AG09309 (cell line): ENCODE data around the gene LSMEM2.
"Not testable (repeated sequence)": the region's sequence is repeated elsewhere in the genome, so short reads cannot be mapped to it uniquely, and the experiment has no call there.

Experiments
- DNase-seq: peaks from one replicate; pipeline ENCODE4 v3.0.0-alpha.2; 2010; ENCODE audit warnings: low read depth
- H3K4me3 ChIP-seq: 2 replicates; pipeline ENCODE4 v1.5.1; 2011; ENCODE audit warnings: mild to moderate bottlenecking, low read depth, low read length, moderate library complexity; ENCODE audit not compliant: control insufficient read depth
- TF ChIP-seq, protein P1 (sequence below): IDR thresholded peaks from 2 replicates; pipeline ENCODE4 v1.5.1; 2011; ENCODE audit warnings: mild to moderate bottlenecking, low read depth, low read length, inconsistent platforms; ENCODE audit not compliant: insufficient read depth, control insufficient read depth; ENCODE audit errors: missing control alignments

The LSMEM2 gene

DNA sequence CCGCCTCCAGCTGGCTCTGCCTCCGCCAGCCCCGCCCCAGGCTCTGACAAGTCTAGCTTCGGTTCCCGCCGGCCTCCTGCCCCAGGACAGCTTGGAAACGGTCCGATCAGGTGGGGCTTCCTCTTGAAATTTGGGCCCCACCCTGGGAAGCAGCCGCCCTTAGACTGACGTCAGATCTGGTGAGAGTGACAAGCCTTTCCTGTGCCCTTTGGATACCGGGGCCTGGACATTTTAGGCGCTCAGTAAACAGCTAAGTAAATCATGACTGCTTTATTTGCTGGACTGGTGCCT is 20.7 kb downstream of the LSMEM2 start:
- peak overlapping the region; percentile 44 for H3K4me3 ChIP-seq
- TF ChIP-seq, protein P1, sequence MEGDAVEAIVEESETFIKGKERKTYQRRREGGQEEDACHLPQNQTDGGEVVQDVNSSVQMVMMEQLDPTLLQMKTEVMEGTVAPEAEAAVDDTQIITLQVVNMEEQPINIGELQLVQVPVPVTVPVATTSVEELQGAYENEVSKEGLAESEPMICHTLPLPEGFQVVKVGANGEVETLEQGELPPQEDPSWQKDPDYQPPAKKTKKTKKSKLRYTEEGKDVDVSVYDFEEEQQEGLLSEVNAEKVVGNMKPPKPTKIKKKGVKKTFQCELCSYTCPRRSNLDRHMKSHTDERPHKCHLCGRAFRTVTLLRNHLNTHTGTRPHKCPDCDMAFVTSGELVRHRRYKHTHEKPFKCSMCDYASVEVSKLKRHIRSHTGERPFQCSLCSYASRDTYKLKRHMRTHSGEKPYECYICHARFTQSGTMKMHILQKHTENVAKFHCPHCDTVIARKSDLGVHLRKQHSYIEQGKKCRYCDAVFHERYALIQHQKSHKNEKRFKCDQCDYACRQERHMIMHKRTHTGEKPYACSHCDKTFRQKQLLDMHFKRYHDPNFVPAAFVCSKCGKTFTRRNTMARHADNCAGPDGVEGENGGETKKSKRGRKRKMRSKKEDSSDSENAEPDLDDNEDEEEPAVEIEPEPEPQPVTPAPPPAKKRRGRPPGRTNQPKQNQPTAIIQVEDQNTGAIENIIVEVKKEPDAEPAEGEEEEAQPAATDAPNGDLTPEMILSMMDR: no peak

DNA sequence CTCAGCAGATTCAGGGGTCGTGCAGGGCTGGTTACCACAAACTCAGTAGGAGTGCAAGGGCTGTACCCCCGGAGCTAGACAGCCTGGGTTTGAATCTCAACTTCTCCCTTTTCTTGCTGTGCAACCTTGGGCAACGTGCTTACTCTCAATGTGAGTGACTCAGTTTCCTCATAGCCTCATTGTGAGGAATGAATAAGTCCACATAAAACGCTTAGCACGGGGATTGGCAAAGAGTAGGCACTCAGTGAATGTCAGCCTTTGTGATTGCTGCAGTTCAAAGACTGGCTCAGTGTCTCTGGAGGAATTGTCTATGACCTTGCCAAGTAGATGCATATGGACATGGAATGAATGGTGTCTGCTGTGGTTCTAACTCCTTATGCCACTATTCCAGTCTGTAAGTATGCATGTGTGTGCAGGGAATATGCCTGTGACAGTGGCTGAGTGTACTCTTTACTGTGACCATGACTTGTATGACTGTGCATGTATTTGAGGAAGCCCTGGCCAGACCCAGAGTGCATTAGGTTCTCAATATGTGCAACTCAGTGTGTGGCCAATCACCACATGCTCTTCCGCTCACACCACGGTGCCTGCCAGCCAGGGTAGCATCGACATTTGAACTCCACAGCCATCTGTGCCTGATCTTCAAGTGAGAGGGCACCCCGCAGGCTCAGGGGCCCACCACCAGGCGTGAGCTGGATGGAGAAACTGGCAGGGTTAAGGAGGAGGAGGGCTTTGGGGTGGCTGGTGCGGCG is 21.2 kb downstream of the LSMEM2 start:
- peak overlapping the region; percentile 44 for H3K4me3 ChIP-seq
- DNase-seq: no peak
- TF ChIP-seq, protein P1: no peak

More for the DNA sequence above, 20.7 kb downstream of the LSMEM2 start:
- no peak for DNase-seq

DNA sequence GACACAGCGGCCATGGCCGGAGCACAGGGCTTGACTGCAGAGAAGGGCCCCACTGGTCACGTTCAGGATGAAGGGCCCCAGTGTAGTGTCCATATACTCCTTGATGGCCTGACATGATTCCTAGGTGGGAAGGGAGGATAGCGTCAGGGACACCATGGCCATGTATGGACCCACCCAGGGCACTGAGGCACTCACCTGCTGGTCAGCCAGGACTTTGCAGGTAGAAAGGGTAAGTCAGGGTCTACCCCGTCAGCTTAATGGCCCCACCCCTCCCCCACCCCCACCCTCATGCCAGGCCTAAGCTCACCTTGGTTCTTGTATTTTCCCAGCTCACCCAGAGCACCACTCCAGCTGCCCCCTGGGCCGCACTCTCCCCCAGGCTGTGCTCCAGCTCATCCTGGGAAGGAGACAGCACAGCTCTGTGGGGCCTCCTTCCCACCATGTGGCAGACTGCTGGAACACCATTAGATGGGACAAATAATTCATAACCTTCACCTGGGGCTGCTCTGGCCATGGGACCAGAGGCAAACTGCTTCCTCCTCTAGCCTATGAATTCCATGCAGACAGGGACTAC is 21.9 kb downstream of the LSMEM2 start:
- TF ChIP-seq, protein P1: no peak
- H3K4me3 ChIP-seq: no peak overlapping the region
- no peak for DNase-seq

DNA sequence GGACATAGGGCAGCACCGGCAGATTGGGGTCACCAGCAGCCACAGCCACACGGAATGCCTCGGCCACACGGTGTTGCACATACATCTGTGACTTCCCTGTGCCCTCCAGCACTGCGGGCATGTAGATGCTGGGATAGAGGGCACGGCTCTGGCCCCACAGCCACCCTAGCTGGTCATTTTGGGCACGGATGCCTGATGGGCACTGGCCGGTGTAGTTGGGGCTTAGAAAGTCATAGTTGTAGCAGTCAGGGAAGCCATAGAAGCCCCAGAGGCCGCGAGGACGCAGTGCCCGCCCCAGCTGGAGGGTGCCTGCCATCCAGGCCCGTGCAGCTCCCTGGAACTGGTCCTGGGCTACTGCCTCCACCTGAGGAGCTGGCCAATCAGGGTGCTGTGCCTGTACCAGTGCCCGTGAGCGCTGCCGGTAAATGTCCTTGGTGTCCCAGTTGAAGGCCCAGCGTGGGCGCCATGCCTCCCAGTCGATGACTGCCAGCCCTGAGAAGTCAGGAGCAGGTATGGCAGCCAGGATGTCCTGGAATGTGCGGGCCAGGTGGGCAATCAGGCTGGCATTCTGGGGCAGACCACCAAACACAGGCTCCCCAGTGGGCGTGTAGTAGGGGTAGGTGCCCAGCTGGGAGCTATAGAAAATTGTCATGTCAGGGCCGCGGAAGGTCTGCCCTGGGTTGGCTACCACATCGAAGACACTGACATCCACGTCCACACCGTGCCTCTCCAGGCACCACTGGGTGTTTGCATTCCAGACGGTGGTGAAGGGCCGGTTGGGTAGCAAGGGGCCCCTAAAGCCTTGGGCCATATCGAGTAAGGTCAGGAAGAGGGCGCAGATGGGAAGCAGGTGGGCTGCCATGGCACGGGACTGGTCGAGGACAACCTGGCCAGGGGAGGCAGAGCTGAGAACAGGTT is 23.5 kb downstream of the LSMEM2 start:
- TF ChIP-seq, protein P1: no peak
- no peak overlapping the region for H3K4me3 ChIP-seq
- no peak for DNase-seq

DNA sequence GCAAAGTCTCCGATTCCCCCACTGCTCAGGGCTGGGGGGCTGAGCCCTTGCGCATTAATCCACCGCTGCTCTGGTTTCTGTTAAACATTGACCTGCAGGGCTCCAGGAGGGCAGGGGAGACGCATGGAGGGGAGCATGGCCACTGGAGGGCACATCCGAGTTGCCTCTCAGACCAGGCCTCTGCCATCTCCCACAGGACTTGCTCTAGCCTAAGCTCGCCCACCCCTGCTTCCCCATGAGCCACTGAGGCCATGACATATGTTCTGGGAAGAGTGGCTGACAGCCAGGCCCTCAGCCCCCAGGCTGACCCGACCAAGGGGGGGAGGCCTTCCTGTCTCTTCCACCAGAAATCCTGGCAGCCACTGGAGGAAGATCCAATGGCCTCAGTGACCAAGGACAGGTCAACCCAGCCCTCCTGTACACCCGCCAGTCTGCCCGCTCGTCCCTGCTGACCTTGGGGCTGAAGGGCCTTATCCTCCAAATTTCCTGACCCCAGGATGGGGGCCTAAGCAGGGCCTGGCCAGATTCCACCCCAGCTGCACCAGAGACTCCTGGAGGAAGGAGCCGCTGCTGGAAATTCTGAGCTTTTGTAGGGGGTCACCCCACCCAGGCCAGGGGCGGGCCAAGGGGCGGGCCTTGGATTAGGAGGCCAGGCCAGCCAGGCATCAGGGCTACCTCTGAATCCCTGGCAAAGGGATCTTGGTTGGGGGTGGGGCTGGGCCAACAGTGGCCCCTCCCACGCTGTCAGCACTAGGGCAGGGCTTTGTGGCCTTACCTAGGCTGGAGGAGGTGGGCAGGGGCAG is 24.3 kb downstream of the LSMEM2 start, which contains the start of gene HYAL1:
HYAL1 (minus strand) TSS at position 562 of the 803 bp plus-strand sequence. CDS start 618 bp downstream, outside the sequence.
- DNase-seq: no peak
- H3K4me3 ChIP-seq: no peak within 1 kb of the TSS
- TF ChIP-seq, protein P1: no peak

DNA sequence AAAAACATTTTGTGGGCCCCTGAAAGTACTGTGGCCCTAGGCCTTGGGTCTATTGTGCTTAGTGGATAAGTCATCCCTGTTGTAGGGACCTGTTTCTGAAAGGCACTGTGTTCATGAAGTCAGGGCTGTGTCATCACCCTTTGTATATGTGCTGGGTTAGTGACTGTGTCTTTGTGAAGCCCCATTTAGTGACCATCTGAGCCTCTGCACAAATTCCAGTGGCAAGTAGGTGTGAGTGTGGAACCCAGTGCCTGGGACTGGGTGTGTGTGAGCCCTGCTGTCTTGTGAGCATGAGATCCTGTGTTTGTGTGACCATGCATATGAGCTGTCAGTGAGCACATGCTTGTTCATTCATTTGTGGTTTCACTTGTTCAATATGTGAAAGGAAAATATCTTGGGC is 25.7 kb downstream of the LSMEM2 start:
- TF ChIP-seq, protein P1: no peak
- no peak overlapping the region for H3K4me3 ChIP-seq
- DNase-seq: no peak

DNA sequence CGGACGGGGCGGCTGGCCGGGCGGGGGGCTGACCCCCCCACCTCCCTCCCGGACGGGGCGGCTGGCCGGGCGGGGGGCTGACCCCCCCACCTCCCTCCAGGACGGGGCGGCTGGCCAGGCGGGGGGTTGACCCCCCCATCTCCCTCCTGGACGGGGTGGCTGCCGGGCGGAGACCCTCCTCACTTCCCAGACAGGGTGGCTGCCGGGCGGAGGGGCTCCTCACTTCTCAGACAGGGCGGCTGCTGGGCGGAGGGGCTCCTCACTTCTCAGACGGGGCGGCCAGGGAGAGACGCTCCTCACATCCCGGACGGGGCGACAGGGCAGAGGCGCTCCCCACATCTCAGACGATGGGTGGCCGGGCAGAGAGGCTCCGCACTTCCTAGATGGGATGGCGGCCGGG is 33.2 kb downstream of the LSMEM2 start:
- H3K4me3 ChIP-seq, DNase-seq: not testable (repeated sequence)
